Natural killer cell (primary cell): ENCODE results near the gene CAPG. TPM values are rescaled to one million over a fixed set of nuclear protein-coding genes. Genes with fewer than 3 reads are reported as not detected.
"Not testable (repeated sequence)": the region's sequence is repeated elsewhere in the genome, so short reads cannot be mapped to it uniquely, and the experiment has no call there.

ENCODE experiments used
- ATAC-seq, 3 donors: fragments of 150-1000 bp in 2 of 3; fragments of 200-7000 bp in 1 of 3; cut with Tn5 transposase; 1 replicate in 1 of 3; 2 replicates in 2 of 3; pipeline ENCODE4 v1.10.0; 2021; ENCODE audit warnings: mild to moderate bottlenecking in 2 of 3, moderate library complexity in 2 of 3
- DNase-seq, 2 donors: peaks; one replicate each; pipeline versions ENCODE4 v3.0.0 to v3.0.0-alpha.2; 2013 to 2021; ENCODE audit warnings: mixed read lengths in 1 of 2
- H3K27ac ChIP-seq: one replicate; pipeline ENCODE4 v1.5.1; 2013; ENCODE audit warnings: mild to moderate bottlenecking, low read length
- H3K27me3 ChIP-seq: one replicate; pipeline ENCODE4 v1.6.1; 2013; ENCODE audit warnings: low read length; ENCODE audit not compliant: control insufficient read depth, insufficient read depth
- H3K36me3 ChIP-seq: one replicate; pipeline ENCODE4 v1.6.1; 2013; ENCODE audit warnings: low read length; ENCODE audit not compliant: control insufficient read depth, insufficient read depth
- H3K4me1 ChIP-seq: one replicate; pipeline ENCODE4 v1.6.1; 2013; ENCODE audit warnings: low read length; ENCODE audit not compliant: control insufficient read depth, insufficient read depth
- H3K4me3 ChIP-seq: one replicate; pipeline ENCODE4 v1.5.1; 2013; ENCODE audit warnings: low read length
- H3K9me3 ChIP-seq: one replicate; pipeline ENCODE4 v1.6.1; 2013; ENCODE audit warnings: low read length; ENCODE audit not compliant: control insufficient read depth, insufficient read depth
- H3K27ac Mint-ChIP-seq, 2 donors: one replicate each; pipeline ENCODE4 v1.8.0; 2022; ENCODE audit warnings: mild to moderate bottlenecking in 2 of 2, mixed read lengths in 2 of 2, moderate library complexity in 1 of 2
- H3K27me3 Mint-ChIP-seq, 2 donors: one replicate each; pipeline ENCODE4 v1.8.0; 2022; ENCODE audit warnings: low read depth in 2 of 2, mixed read lengths in 2 of 2
- H3K36me3 Mint-ChIP-seq: one replicate; pipeline ENCODE4 v1.8.0; 2022; ENCODE audit warnings: mixed read lengths
- H3K4me1 Mint-ChIP-seq, 2 donors: one replicate each; pipeline ENCODE4 v1.8.0; 2022; ENCODE audit warnings: mixed read lengths in 2 of 2
- H3K4me3 Mint-ChIP-seq: one replicate; pipeline ENCODE4 v1.8.0; 2022; ENCODE audit warnings: mild to moderate bottlenecking, moderate library complexity, mixed read lengths
- H3K9me3 Mint-ChIP-seq, 2 donors: one replicate each; pipeline ENCODE4 v1.8.0; 2022; ENCODE audit warnings: mixed read lengths in 2 of 2
- WGBS: methylation state at CpG from one replicate; pipeline ENCODE4 v1.1.7; 2013; ENCODE audit warnings: missing lambda C conversion rate; ENCODE audit not compliant: insufficient coverage; 5-methylcytosine and 5-hydroxymethylcytosine counted together
- intact Hi-C: fragments of 100-400 bp; cut with micrococcal nuclease; formaldehyde crosslinking; loops from one replicate; pipeline ENCODE4 v1.14.2; 2022
- total RNA-seq, 4 donors: library from RNA; stranded (reverse); fragments of 120-200 nt in 1 of 4; gene quantifications; one replicate each; pipeline versions ENCODE4 v1.2.3 to v1.2.4, GENCODE V29; 2013 to 2022
- TF ChIP-seq, protein P1 (sequence below): fragments of 200-600 bp; IDR thresholded peaks from one replicate; pipeline ENCODE4 v1.8.0; 2022; ENCODE audit warnings: antibody characterized with exemption

The CAPG gene
- total RNA-seq, 3 donors from 2014 or later (not counting 1 experiment from before 2014, with no cell fraction given), result 10.6 to 50.3 (median 19.3) TPM

DNA sequence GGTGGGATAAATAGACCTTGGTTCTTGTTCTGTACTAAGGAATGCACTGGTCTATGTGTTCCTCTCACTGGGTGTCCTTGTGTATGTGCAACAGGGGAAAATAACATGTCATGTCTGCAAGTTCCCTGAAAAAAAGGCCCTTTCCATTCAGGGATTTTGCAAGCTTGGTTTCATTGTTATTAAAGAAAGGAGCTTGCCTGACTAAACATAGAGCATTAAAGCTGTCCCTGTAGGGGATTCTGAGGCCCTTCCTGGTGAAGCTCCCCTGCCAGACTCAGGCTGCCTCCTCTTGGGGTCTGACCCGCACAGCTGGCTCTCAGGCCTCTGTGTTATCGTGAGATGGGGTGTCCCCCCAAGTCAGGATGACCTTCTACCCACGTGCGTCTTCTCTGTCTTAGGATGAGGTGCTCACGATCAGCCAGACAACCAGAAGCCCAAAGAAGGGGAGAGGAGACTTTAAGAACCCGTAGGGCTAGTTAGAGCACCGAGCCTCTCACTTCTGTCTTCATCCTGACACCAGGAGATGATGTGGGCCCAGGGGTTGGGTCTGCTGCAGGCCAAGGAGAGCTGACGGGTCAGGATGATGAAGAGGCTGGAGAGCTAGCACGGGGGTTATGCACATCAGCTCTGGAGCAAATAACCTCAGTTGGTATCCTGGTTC, 21.2 kb downstream of the CAPG start:
- Histone ChIP-seq H3K27me3 (no peaks in the 10 kb centered on the region), H3K9me3 (no peaks in the 10 kb centered on the region), H3K4me1 (peaks cover 14% of the 10 kb centered on the region), H3K4me3 (no peak overlapping the region), H3K27ac (no peak overlapping the region), H3K36me3 (peaks cover 29% of the 10 kb centered on the region)
- ATAC-seq (no peak), DNase-seq (no peak)
- no peak overlapping the region for H3K27ac Mint-ChIP-seq
- intact Hi-C loops, result no loop called here
- no peak overlapping the region for H3K4me3 Mint-ChIP-seq
- WGBS, result 90% methylated on average over 9 of the region's 9 CpGs
- no peaks in the 10 kb centered on the region for H3K36me3 Mint-ChIP-seq
- TF ChIP-seq, protein P1, sequence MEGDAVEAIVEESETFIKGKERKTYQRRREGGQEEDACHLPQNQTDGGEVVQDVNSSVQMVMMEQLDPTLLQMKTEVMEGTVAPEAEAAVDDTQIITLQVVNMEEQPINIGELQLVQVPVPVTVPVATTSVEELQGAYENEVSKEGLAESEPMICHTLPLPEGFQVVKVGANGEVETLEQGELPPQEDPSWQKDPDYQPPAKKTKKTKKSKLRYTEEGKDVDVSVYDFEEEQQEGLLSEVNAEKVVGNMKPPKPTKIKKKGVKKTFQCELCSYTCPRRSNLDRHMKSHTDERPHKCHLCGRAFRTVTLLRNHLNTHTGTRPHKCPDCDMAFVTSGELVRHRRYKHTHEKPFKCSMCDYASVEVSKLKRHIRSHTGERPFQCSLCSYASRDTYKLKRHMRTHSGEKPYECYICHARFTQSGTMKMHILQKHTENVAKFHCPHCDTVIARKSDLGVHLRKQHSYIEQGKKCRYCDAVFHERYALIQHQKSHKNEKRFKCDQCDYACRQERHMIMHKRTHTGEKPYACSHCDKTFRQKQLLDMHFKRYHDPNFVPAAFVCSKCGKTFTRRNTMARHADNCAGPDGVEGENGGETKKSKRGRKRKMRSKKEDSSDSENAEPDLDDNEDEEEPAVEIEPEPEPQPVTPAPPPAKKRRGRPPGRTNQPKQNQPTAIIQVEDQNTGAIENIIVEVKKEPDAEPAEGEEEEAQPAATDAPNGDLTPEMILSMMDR, result no peak
- H3K27me3 Mint-ChIP-seq, result no peaks in the 10 kb centered on the region
- H3K4me1 Mint-ChIP-seq, result peaks cover 5 to 12% of the 10 kb centered on the region in 2 donors
- H3K9me3 Mint-ChIP-seq, result no peaks in the 10 kb centered on the region

- Histone ChIP-seq H3K27ac (no peak overlapping the region), H3K9me3 (no peaks in the 10 kb centered on the region), H3K4me1 (peaks cover 13% of the 10 kb centered on the region), H3K27me3 (no peaks in the 10 kb centered on the region), H3K4me3 (no peak overlapping the region), H3K36me3 (peaks cover 29% of the 10 kb centered on the region)
- Mint-ChIP-seq H3K9me3 (no peaks in the 10 kb centered on the region), H3K4me3 (no peak overlapping the region), H3K4me1 (peaks cover 5 to 9% of the 10 kb centered on the region in 2 donors), H3K27ac (no peak overlapping the region), H3K36me3 (no peaks in the 10 kb centered on the region), H3K27me3 (no peaks in the 10 kb centered on the region)
- TF ChIP-seq, protein P1, result no peak
- WGBS, result 100% methylated on average over 2 of the region's 2 CpGs
- DNase-seq (no peak), ATAC-seq (no peak)
- intact Hi-C loops, result no loop called here
Measured at GRCh38 chr2:85387754-85388153, 22.4 kb downstream of the CAPG start.

DNA sequence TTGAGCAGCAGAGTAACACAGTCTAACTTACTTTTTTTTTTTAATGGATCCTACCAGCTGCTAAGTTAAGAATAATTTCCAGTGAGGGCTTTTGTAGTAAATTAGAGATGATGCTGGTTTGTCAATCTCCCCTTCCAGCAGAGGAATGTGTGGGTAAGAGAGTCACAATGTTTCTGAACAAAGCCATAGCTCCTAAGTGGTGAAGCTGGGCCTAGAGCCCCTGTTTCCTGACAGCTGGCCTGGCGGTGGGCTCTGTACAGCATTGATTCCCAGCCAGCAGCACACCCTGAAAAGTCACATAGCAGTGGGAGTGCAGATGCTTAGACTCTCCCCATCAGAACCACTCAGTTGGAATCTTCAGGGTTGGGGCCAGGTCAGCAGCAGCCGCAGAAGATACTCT, 24.4 kb downstream of the CAPG start:
- DNase-seq (no peak), ATAC-seq (no peak)
- H3K9me3 Mint-ChIP-seq, result no peaks in the 10 kb centered on the region
- H3K4me1 ChIP-seq, result no peaks in the 10 kb centered on the region
- intact Hi-C loops, result no loop called here
- no peak overlapping the region for H3K27ac ChIP-seq
- H3K27me3 ChIP-seq, result no peaks in the 10 kb centered on the region
- H3K4me3 ChIP-seq, result no peak overlapping the region
- TF ChIP-seq, protein P1, result no peak
- no peak overlapping the region for H3K27ac Mint-ChIP-seq
- no peak overlapping the region for H3K4me3 Mint-ChIP-seq
- H3K36me3 Mint-ChIP-seq, result no peaks in the 10 kb centered on the region
- H3K9me3 ChIP-seq, result no peaks in the 10 kb centered on the region
- peaks cover 21% of the 10 kb centered on the region for H3K36me3 ChIP-seq
- H3K27me3 Mint-ChIP-seq, result no peaks in the 10 kb centered on the region
- WGBS, result 92% methylated on average over 2 of the region's 2 CpGs
- no peaks in the 10 kb centered on the region for H3K4me1 Mint-ChIP-seq

DNA sequence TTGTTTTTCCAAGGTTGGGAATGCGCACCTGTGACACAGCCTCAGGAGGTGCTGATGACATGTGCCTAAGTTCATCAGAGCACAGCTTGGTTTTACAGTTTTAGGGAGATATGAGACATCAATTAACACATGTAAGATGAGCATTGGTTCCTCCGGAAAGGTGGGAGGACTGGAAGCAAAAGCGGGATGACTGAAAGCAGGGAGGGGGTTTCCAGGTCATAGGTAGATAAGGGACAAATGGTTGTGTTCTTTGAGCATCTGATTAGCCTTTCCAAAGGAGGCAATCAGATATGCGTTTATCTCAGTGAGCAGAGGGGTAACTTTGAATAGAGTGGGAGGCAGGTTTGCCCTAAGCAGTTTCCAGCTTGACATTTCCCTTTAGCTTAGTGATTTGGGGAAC, 26.3 kb downstream of the CAPG start:
- H3K36me3 ChIP-seq, result peaks cover 22% of the 10 kb centered on the region
- H3K27ac ChIP-seq, result no peak overlapping the region
- H3K4me1 ChIP-seq, result no peaks in the 10 kb centered on the region
- H3K27ac Mint-ChIP-seq, result no peak overlapping the region
- H3K27me3 Mint-ChIP-seq, result no peaks in the 10 kb centered on the region
- WGBS, result 96% methylated on average over 4 of the region's 4 CpGs
- intact Hi-C loops, result no loop called here
- ATAC-seq (no peak), DNase-seq (no peak)
- no peak overlapping the region for H3K4me3 Mint-ChIP-seq
- no peaks in the 10 kb centered on the region for H3K9me3 Mint-ChIP-seq
- H3K27me3 ChIP-seq, result no peaks in the 10 kb centered on the region
- H3K9me3 ChIP-seq, result no peaks in the 10 kb centered on the region
- H3K4me3 ChIP-seq, result no peak overlapping the region
- TF ChIP-seq, protein P1, result no peak
- H3K36me3 Mint-ChIP-seq, result peaks cover 14% of the 10 kb centered on the region
- no peaks in the 10 kb centered on the region for H3K4me1 Mint-ChIP-seq

- H3K27ac ChIP-seq, H3K9me3 ChIP-seq, H3K27me3 Mint-ChIP-seq, H3K9me3 Mint-ChIP-seq, H3K27ac Mint-ChIP-seq, ATAC-seq, H3K4me3 Mint-ChIP-seq, DNase-seq, H3K4me1 Mint-ChIP-seq, intact Hi-C loops, H3K4me1 ChIP-seq, H3K4me3 ChIP-seq, H3K27me3 ChIP-seq: not testable (repeated sequence)
- WGBS, result 95% methylated on average over 3 of the region's 5 CpGs
- peaks cover 29% of the 10 kb centered on the region for H3K36me3 ChIP-seq
- peaks cover 21% of the 10 kb centered on the region for H3K36me3 Mint-ChIP-seq
Measured at GRCh38 chr2:85383151-85383550, 27.0 kb downstream of the CAPG start.
